Heart left ventricle (tissue), 16 donors: ENCODE results near the gene COL26A1. TPM values are rescaled to one million over a fixed set of nuclear protein-coding genes. Genes with fewer than 3 reads are reported as not detected.

Source experiments
- ATAC-seq, 4 donors: fragments of 200-7000 bp; cut with Tn5 transposase; one replicate each; pipeline ENCODE4 v1.9.1; 2020 to 2022; ENCODE audit warnings: moderate library complexity in 4 of 4, mild to moderate bottlenecking in 3 of 4, moderate number of reproducible peaks in 1 of 4
- DNase-seq, 5 donors: peaks; one replicate each; pipeline ENCODE4 v3.0.0-alpha.2; 2020
- H3K27ac ChIP-seq, 12 donors: fragments of 200-600 bp; sonication (generic) in 4 of 12; one replicate each; pipeline versions ENCODE4 v1.5.0 to v1.8.0; 2016 to 2022; ENCODE audit warnings: mild to moderate bottlenecking in 2 of 12
- H3K27me3 ChIP-seq, 9 donors: fragments of 200-600 bp; sonication (generic) in 2 of 9; one replicate each; pipeline versions ENCODE4 v1.5.1 to v1.8.0; 2016 to 2022; ENCODE audit warnings: mild to moderate bottlenecking in 3 of 9
- H3K36me3 ChIP-seq, 9 donors: fragments of 200-600 bp; sonication (generic) in 2 of 9; one replicate each; pipeline versions ENCODE4 v1.5.0 to v1.8.0; 2018 to 2022; ENCODE audit warnings: mild to moderate bottlenecking in 2 of 9
- H3K4me1 ChIP-seq, 12 donors: fragments of 200-600 bp; sonication (generic) in 4 of 12; one replicate each; pipeline versions ENCODE4 v1.5.0 to v1.8.0; 2016 to 2022; ENCODE audit warnings: mild to moderate bottlenecking in 3 of 12
- H3K4me3 ChIP-seq, 12 donors: fragments of 200-600 bp; sonication (generic) in 4 of 12; one replicate each; pipeline versions ENCODE4 v1.5.0 to v1.8.0; 2017 to 2022; ENCODE audit warnings: mild to moderate bottlenecking in 9 of 12, moderate library complexity in 4 of 12
- H3K9me3 ChIP-seq, 12 donors: fragments of 200-600 bp; sonication (generic) in 4 of 12; one replicate each; pipeline versions ENCODE4 v1.5.0 to v1.8.0; 2016 to 2022; ENCODE audit warnings: mild to moderate bottlenecking in 1 of 12
- POLR2A ChIP-seq, 2 donors: fragments of 450-650 bp; IDR thresholded peaks; one replicate each; pipeline ENCODE4 v1.6.1; 2017; ENCODE audit warnings: antibody characterized with exemption in 2 of 2, mild to moderate bottlenecking in 2 of 2, moderate library complexity in 2 of 2
- WGBS, 4 donors: extraction: QIAGEN DNeasy Blood & Tissue Kit in 2 of 4; methylation state at CpG; one replicate each; pipeline versions ENCODE4 v1.1.5 to v1.1.7; 2013 to 2018; 5-methylcytosine and 5-hydroxymethylcytosine counted together
- intact Hi-C, 10 donors: fragments of 100-400 bp; cut with DNase I; formaldehyde crosslinking; loops; one replicate each; pipeline versions ENCODE4 v1.11.1 to v1.14.2; 2022
- polyA plus RNA-seq, 2 donors: library from polyadenylated mRNA; stranded (reverse); fragments of 200-250 nt; gene quantifications; one replicate each; pipeline ENCODE4 v1.2.3, GENCODE V29; 2013
- total RNA-seq, 9 donors: library from RNA; depleted of rRNA in 2 of 9; stranded (reverse); fragments of >200 nt in 2 of 9; fragmentation: NEBNext Ultra II Directional in 3 of 9; extraction: Animal tissue kit (Norgen Biotek cat#: 25700) in 3 of 9; gene quantifications; one replicate each; pipeline versions ENCODE4 v1.1.0 to v1.2.4, GENCODE V29; 2016 to 2023
- TF ChIP-seq, protein P1 (sequence below), 12 donors: fragments of 200-600 bp; sonication (generic) in 4 of 12; IDR thresholded peaks; one replicate each; pipeline versions ENCODE4 v1.5.0 to v1.8.0; 2018 to 2022; ENCODE audit warnings: antibody characterized with exemption in 12 of 12, mild to moderate bottlenecking in 5 of 12
- donor health status: ischemic (EF 13 %, LVEDD 7.1; RV severe dilation, severe dysfunction).
- donor health status: healthy with polysubstance abuse.
- donor health status: DM: no; HTN: yes; CAD: no.
- donor health status: DM: no; HTN: no; CAD: no.
- donor health status: ischemic (EF 25% LVEDD 6.9; RV normal size, moderate dysfunction).
- donor health status: ischemic (EF 25% LVEDD 5.7; RV mildly dilated, moderate dysfunction).
- donor health status: healthy.
- donor health status: DM: yes; HTN: yes; CAD: no.
- donor health status: ischemic (EF 35%, LVEDD 5.7; RV mildly dilated, moderate dysfunction).
- donor health status: nonischemic (EF 11% LVEDD 7.7; RV severe dilation, severe dysfunction).
- donor health status: DM: yes; HTN: yes; CAD: no.
- donor health status: PGD.
- donor health status: ischemic (EF 29% LVEDD 5.4; RV normal size, mild dysfunction).
- donor health status: nonischemic (EF 23%, LVEDD 6.1; RV moderate dilation, normal function).

Gene COL26A1
- total and polyA plus RNA-seq, 11 donors: 0.08 to 2.1 TPM; not detected in 9

DNA sequence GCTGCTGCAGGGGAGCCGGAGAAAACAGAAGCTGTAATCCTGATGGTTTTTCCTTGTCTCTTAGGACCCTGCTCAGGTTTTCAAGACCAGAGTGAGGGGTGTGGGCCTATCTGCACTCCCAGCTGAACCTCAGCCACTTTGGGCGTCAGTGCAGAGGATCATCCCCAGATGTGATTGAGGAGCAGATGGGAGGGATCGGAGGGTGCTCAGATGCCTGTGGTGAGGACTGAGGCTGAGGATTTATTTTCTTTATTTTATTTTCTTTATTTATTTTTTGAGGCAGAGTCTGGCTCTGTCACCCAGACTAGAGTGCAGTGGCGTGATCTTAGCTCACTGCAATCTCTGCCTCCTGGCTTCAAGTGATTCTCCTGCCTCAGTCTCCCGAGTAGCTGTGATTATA is 13.9 kb downstream of the COL26A1 start:
- peaks cover 0 to 11% (median 0%) of the 10 kb centered on the region in 12 donors for H3K4me1 ChIP-seq
- intact Hi-C loops: no loop called here
- peaks cover 0 to 27% (median 5%) of the 10 kb centered on the region in 9 donors for H3K27me3 ChIP-seq
- TF ChIP-seq, protein P1, sequence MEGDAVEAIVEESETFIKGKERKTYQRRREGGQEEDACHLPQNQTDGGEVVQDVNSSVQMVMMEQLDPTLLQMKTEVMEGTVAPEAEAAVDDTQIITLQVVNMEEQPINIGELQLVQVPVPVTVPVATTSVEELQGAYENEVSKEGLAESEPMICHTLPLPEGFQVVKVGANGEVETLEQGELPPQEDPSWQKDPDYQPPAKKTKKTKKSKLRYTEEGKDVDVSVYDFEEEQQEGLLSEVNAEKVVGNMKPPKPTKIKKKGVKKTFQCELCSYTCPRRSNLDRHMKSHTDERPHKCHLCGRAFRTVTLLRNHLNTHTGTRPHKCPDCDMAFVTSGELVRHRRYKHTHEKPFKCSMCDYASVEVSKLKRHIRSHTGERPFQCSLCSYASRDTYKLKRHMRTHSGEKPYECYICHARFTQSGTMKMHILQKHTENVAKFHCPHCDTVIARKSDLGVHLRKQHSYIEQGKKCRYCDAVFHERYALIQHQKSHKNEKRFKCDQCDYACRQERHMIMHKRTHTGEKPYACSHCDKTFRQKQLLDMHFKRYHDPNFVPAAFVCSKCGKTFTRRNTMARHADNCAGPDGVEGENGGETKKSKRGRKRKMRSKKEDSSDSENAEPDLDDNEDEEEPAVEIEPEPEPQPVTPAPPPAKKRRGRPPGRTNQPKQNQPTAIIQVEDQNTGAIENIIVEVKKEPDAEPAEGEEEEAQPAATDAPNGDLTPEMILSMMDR (IDR thresholded peaks at IDR 0.05): no peak
- TF ChIP-seq POLR2A (IDR thresholded peaks at IDR 0.05): no peak
- peaks cover 0 to 9% (median 0%) of the 10 kb centered on the region in 12 donors for H3K9me3 ChIP-seq
- no peak overlapping the region for H3K4me3 ChIP-seq
- DNase-seq (no peak), ATAC-seq (no peak)
- no peak overlapping the region for H3K27ac ChIP-seq
- no peaks in the 10 kb centered on the region for H3K36me3 ChIP-seq
- WGBS, 4 donors: 93 to 96% (median 95%) methylated on average over 5 of the region's 5 CpGs

DNA sequence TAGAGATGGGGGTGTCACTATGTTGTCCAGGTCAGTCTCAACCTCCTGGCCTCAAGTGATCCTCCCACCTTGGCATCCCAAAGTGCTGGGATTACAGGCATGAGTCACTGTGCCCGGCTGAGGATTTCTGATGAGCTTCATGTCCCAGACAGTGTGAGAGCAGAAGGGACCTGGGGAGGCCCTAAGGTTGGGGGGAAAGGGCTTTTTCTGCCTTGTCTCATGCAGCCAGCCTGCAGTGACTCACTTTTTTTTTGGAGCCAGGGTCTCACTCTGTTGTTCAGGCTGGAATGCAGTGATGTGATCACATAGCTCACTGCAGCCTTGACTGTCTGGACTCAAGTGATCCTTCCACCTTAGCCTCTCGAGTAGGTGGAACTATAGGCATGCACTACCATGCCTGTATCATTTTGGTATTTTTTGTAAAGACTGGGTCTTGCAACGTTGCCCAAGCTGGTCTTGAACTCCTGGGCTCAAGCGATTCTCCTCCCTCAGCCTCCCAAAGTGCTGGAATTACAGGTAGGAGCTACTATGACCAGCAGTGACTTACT is 14.6 kb downstream of the COL26A1 start:
- H3K4me3 ChIP-seq: no peak overlapping the region
- H3K27me3 ChIP-seq: peaks cover 0 to 21% (median 5%) of the 10 kb centered on the region in 9 donors
- H3K27ac ChIP-seq: no peak overlapping the region
- H3K4me1 ChIP-seq: peaks cover 0 to 11% (median 0%) of the 10 kb centered on the region in 12 donors
- 81 to 95% (median 92%) methylated on average over 4 of the region's 4 CpGs for WGBS, 4 donors
- DNase-seq: no peak
- no peak for ATAC-seq
- peaks cover 0 to 11% (median 0%) of the 10 kb centered on the region in 12 donors for H3K9me3 ChIP-seq
- intact Hi-C loops: no loop called here
- no peak for TF ChIP-seq POLR2A (IDR thresholded peaks at IDR 0.05)
- TF ChIP-seq, protein P1 (IDR thresholded peaks at IDR 0.05): no peak
- no peaks in the 10 kb centered on the region for H3K36me3 ChIP-seq

DNA sequence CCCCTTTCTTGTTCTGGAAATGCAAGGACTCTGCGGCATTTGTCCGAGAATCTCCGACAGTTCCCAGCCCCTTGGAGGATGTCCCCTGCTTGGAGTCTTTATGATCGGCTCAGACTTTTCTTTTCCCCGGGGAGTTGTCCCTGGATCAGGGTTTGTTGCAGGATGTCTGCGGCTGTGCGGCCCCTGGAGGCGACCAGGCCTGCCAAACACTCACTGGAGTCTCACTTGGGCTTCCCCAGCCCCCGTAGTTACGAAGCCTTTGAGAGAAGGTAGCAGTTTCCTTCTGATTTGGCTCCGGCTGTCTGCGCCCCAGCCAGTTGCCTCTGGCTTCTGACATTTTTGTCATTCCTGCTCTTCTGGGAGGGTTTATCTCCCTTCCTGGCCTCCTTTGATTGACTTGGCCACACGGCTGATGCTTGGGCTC is 16.1 kb downstream of the COL26A1 start:
- intact Hi-C loops: no loop called here
- Histone ChIP-seq H3K27ac (no peak overlapping the region), H3K36me3 (no peaks in the 10 kb centered on the region), H3K4me3 (no peak overlapping the region), H3K27me3 (peaks cover 0 to 7% (median 0%) of the 10 kb centered on the region in 9 donors), H3K4me1 (peaks cover 0 to 8% (median 0%) of the 10 kb centered on the region in 12 donors), H3K9me3 (peaks cover 0 to 11% (median 0%) of the 10 kb centered on the region in 12 donors)
- 12 to 21% (median 16%) methylated on average over 13 of the region's 13 CpGs for WGBS, 4 donors
- ATAC-seq (peak in 1 of 4 donors; percentile 16), DNase-seq (peak; percentile 19 to 69 (median 32))
- TF ChIP-seq, protein P1 (IDR thresholded peaks at IDR 0.05): no peak
- no peak for TF ChIP-seq POLR2A (IDR thresholded peaks at IDR 0.05)

DNA sequence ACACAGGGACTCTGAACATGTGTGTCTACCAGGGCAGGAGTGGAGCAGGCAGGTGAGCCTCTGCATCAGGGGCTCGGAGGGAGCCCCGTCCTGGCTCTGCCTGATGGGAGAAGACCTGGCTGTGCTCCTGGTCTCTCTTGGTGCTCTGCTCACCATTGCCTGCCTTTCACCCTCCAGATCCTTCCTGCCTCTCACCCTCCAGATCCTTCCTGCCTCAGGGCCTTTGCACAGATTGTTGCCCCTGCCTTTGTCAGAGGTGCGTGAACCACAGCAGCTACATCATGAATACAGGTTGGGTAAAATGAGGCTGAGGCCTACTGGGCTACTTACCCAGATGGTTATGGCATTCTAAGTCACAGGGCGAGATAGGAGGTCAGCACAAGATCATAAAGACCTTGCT is 16.6 kb downstream of the COL26A1 start:
- H3K27me3 ChIP-seq: peaks cover 0 to 4% (median 0%) of the 10 kb centered on the region in 9 donors
- DNase-seq: no peak
- intact Hi-C loops: no loop called here
- no peak for ATAC-seq
- peaks cover 0 to 11% (median 0%) of the 10 kb centered on the region in 12 donors for H3K9me3 ChIP-seq
- TF ChIP-seq POLR2A (IDR thresholded peaks at IDR 0.05): no peak
- H3K4me3 ChIP-seq: no peak overlapping the region
- no peaks in the 10 kb centered on the region for H3K36me3 ChIP-seq
- no peak overlapping the region for H3K27ac ChIP-seq
- WGBS, 4 donors: 90 to 93% (median 91%) methylated on average over 4 of the region's 4 CpGs
- H3K4me1 ChIP-seq: peaks cover 0 to 5% (median 0%) of the 10 kb centered on the region in 12 donors
